Keratinocyte (primary cell): ENCODE results near the gene POLR3G. TPM values are rescaled to one million over a fixed set of nuclear protein-coding genes. Genes with fewer than 3 reads are reported as not detected.
A peak's percentile ranks its signal among the peaks of the same experiment; 100 is the strongest.

Experiments
- DNase-seq: peaks from one replicate; pipeline ENCODE4 v3.0.0-alpha.2; 2011; ENCODE audit warnings: low read depth, missing footprints, low spot score
- FAIRE-seq: peaks from 2 replicates; lab custom pipeline; 2011; peaks lifted over from hg19 to GRCh38; lab: Jason Lieb, UNC
- H2AFZ ChIP-seq: 2 replicates; pipeline ENCODE4 v1.6.0; 2012; ENCODE audit warnings: low read length, control low read depth, inconsistent platforms; ENCODE audit not compliant: control insufficient read depth
- H3K27ac ChIP-seq: 2 replicates; pipeline ENCODE4 v1.5.1; 2011; ENCODE audit warnings: low read length; ENCODE audit not compliant: control insufficient read depth, insufficient read depth
- H3K27me3 ChIP-seq: 3 replicates; pipeline ENCODE4 v1.6.0; 2011; ENCODE audit warnings: low read length; ENCODE audit not compliant: control insufficient read depth, insufficient read depth; ENCODE audit errors: extremely low read depth
- H3K36me3 ChIP-seq, 2 experiments: 2 replicates in 1 of 2; 3 replicates in 1 of 2; pipeline ENCODE4 v1.5.1; 2011; ENCODE audit warnings: low read length in 2 of 2, mild to moderate bottlenecking in 1 of 2; ENCODE audit not compliant: control insufficient read depth in 2 of 2, insufficient read depth in 2 of 2; ENCODE audit errors: extremely low read depth in 1 of 2
- H3K4me1 ChIP-seq: 3 replicates; pipeline ENCODE4 v1.5.1; 2011; ENCODE audit warnings: low read length; ENCODE audit not compliant: control insufficient read depth, insufficient read depth; ENCODE audit errors: extremely low read depth
- H3K4me2 ChIP-seq: 3 replicates; pipeline ENCODE4 v1.6.0; 2011; ENCODE audit warnings: low read depth, low read length; ENCODE audit not compliant: control insufficient read depth, insufficient read depth; ENCODE audit errors: extremely low read depth
- H3K4me3 ChIP-seq, 3 experiments: fragments of 200-600 bp in 1 of 3; sonication (generic) in 1 of 3; 2 replicates in 2 of 3; 3 replicates in 1 of 3; pipeline ENCODE4 v1.5.1; 2011 to 2016; ENCODE audit warnings: low read length in 3 of 3, mild to moderate bottlenecking in 3 of 3, control low read depth in 2 of 3, inconsistent platforms in 1 of 3, low read depth in 1 of 3, mixed read lengths in 1 of 3, mixed run types in 1 of 3, moderate library complexity in 1 of 3; ENCODE audit not compliant: control insufficient read depth in 2 of 3, insufficient read depth in 2 of 3; ENCODE audit errors: extremely low read depth in 1 of 3
- H3K79me2 ChIP-seq: 2 replicates; pipeline ENCODE4 v1.6.0; 2012; ENCODE audit warnings: low read length; ENCODE audit not compliant: control insufficient read depth, insufficient read depth
- H3K9ac ChIP-seq: 3 replicates; pipeline ENCODE4 v1.6.0; 2011; ENCODE audit warnings: low read length; ENCODE audit not compliant: control insufficient read depth, insufficient read depth; ENCODE audit errors: extremely low read depth
- H3K9me1 ChIP-seq: 3 replicates; pipeline ENCODE4 v1.6.0; 2011; ENCODE audit warnings: low read length; ENCODE audit not compliant: control insufficient read depth, insufficient read depth; ENCODE audit errors: extremely low read depth
- H3K9me3 ChIP-seq: 2 replicates; pipeline ENCODE4 v1.5.1; 2012; ENCODE audit warnings: low read depth, low read length; ENCODE audit not compliant: control insufficient read depth
- H4K20me1 ChIP-seq: 3 replicates; pipeline ENCODE4 v1.6.0; 2011; ENCODE audit warnings: low read length; ENCODE audit not compliant: control insufficient read depth, insufficient read depth; ENCODE audit errors: extremely low read depth
- EZH2 ChIP-seq: IDR thresholded peaks from one replicate; pipeline ENCODE4 v1.6.1; 2012; ENCODE audit warnings: inconsistent platforms, mild to moderate bottlenecking, low read length, moderate library complexity
- dilution Hi-C: fragments of 300-500 bp; cut with MboI; formaldehyde crosslinking; loops from one replicate; pipeline ENCODE4 v1.7.0; 2020; ENCODE audit warnings: low sequenced_read_pairs; ENCODE audit not compliant: extremely low pct_ligation_motif_present
- polyA plus RNA-seq, 5 experiments: library from polyadenylated mRNA; depleted of rRNA in 3 of 5; stranded (reverse) in 3 of 5; stranded (forward) in 1 of 5; unstranded in 1 of 5; fragments of >200 nt; gene quantifications; 1 replicate in 1 of 5; 2 replicates in 3 of 5; 3 replicates in 1 of 5; pipeline versions ENCODE4 v1.2.1 to v1.2.3, GENCODE V29; 2011 to 2012; ENCODE audit warnings: missing spikeins in 2 of 5, low read depth in 1 of 5, low replicate concordance in 1 of 5
- TF ChIP-seq, protein P1 (sequence below), 3 experiments: IDR thresholded peaks in 1 of 3; conservative IDR thresholded peaks in 1 of 3; optimal IDR thresholded peaks in 1 of 3; 2 replicates in 2 of 3; 3 replicates in 1 of 3; pipeline versions ENCODE3 to v1.5.1; 2011; ENCODE audit warnings: low read length in 3 of 3, mild to moderate bottlenecking in 3 of 3, moderate library complexity in 2 of 3, control low read depth in 1 of 3, inconsistent platforms in 1 of 3; ENCODE audit not compliant: insufficient read depth in 2 of 3; ENCODE audit errors: extremely low read depth in 1 of 3

The POLR3G gene
- polyA plus RNA-seq, 1 donor (not counting 4 experiments of a cell fraction or from before 2014, with no cell fraction given): 27.0 TPM

DNA sequence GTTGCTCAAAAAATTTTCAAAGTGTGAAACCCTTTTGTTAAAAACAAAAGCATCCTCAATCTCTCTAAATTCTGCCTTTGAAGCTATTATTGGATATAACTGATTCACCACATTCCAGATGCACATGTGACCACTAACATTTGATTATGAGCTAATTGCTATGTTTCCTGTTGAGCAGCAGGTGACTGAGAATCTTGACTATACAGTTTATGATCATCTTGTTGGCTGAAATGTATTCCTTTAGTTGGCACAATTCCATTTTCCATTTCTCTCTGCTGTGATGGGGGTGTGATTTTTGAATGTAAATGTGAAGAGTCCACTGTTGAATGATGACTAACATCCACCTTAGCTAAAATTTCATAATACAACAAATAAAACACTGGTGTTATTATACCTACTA is 44.0 kb downstream of the POLR3G start:
- H3K79me2 ChIP-seq: peaks cover 4% of the 10 kb centered on the region
- H4K20me1 ChIP-seq: no peaks in the 10 kb centered on the region
- no peak overlapping the region for H2AFZ ChIP-seq
- H3K36me3 ChIP-seq: peaks cover 2 to 6% of the 10 kb centered on the region in 2 experiments
- no peak for TF ChIP-seq EZH2
- TF ChIP-seq, protein P1, sequence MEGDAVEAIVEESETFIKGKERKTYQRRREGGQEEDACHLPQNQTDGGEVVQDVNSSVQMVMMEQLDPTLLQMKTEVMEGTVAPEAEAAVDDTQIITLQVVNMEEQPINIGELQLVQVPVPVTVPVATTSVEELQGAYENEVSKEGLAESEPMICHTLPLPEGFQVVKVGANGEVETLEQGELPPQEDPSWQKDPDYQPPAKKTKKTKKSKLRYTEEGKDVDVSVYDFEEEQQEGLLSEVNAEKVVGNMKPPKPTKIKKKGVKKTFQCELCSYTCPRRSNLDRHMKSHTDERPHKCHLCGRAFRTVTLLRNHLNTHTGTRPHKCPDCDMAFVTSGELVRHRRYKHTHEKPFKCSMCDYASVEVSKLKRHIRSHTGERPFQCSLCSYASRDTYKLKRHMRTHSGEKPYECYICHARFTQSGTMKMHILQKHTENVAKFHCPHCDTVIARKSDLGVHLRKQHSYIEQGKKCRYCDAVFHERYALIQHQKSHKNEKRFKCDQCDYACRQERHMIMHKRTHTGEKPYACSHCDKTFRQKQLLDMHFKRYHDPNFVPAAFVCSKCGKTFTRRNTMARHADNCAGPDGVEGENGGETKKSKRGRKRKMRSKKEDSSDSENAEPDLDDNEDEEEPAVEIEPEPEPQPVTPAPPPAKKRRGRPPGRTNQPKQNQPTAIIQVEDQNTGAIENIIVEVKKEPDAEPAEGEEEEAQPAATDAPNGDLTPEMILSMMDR (optimal IDR thresholded peaks at IDR 0.05 in 1 of 3, IDR thresholded peaks at IDR 0.05 in 1 of 3, conservative IDR thresholded peaks at IDR 0.05 in 1 of 3; ENCODE audit: extremely low read depth in 1 of 3, insufficient read depth in 2 of 3, low read length in 3 of 3): no peak
- H3K4me1 ChIP-seq: peaks cover 8% of the 10 kb centered on the region
- H3K9ac ChIP-seq: no peak overlapping the region
- H3K27ac ChIP-seq: no peak overlapping the region
- peak; percentile 70 for FAIRE-seq
- H3K4me2 ChIP-seq: no peak overlapping the region
- no peak overlapping the region for H3K4me3 ChIP-seq
- dilution Hi-C loops: no loop called here
- H3K27me3 ChIP-seq: no peaks in the 10 kb centered on the region
- DNase-seq: peak; percentile 40
- H3K9me3 ChIP-seq: no peaks in the 10 kb centered on the region
- no peaks in the 10 kb centered on the region for H3K9me1 ChIP-seq

DNA sequence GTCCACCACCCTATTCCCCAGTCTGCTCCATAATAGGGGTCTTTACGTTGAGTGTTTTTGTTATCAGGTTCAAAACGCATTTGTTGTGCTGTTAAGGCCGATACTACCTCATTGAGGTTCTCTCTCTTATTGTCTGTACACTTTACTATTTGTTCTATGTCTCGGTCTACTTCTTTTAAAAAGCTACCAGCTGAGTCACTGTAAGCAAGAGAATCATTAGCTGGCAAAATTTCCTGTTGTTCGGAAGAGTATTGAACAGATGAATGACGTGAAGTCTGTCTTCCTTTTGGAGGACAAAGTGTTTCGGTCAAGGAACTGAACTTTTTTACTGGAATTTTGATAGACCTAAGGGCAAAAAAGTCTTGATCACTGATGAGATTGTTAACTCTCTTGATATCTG is 44.4 kb downstream of the POLR3G start:
- Histone ChIP-seq H3K9me3 (no peaks in the 10 kb centered on the region), H3K27ac (no peak overlapping the region), H4K20me1 (no peaks in the 10 kb centered on the region), H3K9ac (no peak overlapping the region), H2AFZ (no peak overlapping the region), H3K27me3 (no peaks in the 10 kb centered on the region), H3K9me1 (no peaks in the 10 kb centered on the region), H3K36me3 (peaks cover 2 to 6% of the 10 kb centered on the region in 2 experiments), H3K4me1 (peaks cover 8% of the 10 kb centered on the region), H3K4me2 (no peak overlapping the region), H3K79me2 (peaks cover 4% of the 10 kb centered on the region), H3K4me3 (no peak overlapping the region)
- DNase-seq (no peak), FAIRE-seq (no peak)
- dilution Hi-C loops: no loop called here
- no peak for TF ChIP-seq EZH2
- TF ChIP-seq, protein P1 (optimal IDR thresholded peaks at IDR 0.05 in 1 of 3, IDR thresholded peaks at IDR 0.05 in 1 of 3, conservative IDR thresholded peaks at IDR 0.05 in 1 of 3; ENCODE audit: extremely low read depth in 1 of 3, insufficient read depth in 2 of 3, low read length in 3 of 3): no peak
